HG02973 (cell line): ENCODE results near the gene VPS26B.
"Not testable (repeated sequence)": the region's sequence is repeated elsewhere in the genome, so short reads cannot be mapped to it uniquely, and the experiment has no call there.

ENCODE experiments used
- ATAC-seq: cut with Tn5 transposase; IDR thresholded peaks from one replicate; pipeline ENCODE4 v1.9.1; 2021; ENCODE audit warnings: moderate library complexity; ENCODE audit not compliant: unreplicated experiment

The VPS26B gene

GRCh38 chr11:134278356-134278755, 53.9 kb downstream of the VPS26B start:
- no peak for ATAC-seq

GRCh38 chr11:134281635-134282034, 57.2 kb downstream of the VPS26B start:
- ATAC-seq = not testable (repeated sequence)

- ATAC-seq = no peak
Observed at GRCh38 chr11:134282121-134283045, 57.9 kb downstream of the VPS26B start.

GRCh38 chr11:134283461-134284230, 59.2 kb downstream of the VPS26B start:
- ATAC-seq = no peak

GRCh38 chr11:134284349-134284748, 59.9 kb downstream of the VPS26B start:
- ATAC-seq = not testable (repeated sequence)

- no peak for ATAC-seq
Observed at GRCh38 chr11:134287561-134287960, 63.1 kb downstream of the VPS26B start.

- ATAC-seq = no peak
Observed at GRCh38 chr11:134288486-134288885, 64.0 kb downstream of the VPS26B start.

- no peak for ATAC-seq
Observed at GRCh38 chr11:134289167-134289566, 64.7 kb downstream of the VPS26B start.

GRCh38 chr11:134289789-134290188, 65.3 kb downstream of the VPS26B start:
- no peak for ATAC-seq

GRCh38 chr11:134290646-134291045, 66.2 kb downstream of the VPS26B start:
- no peak for ATAC-seq

GRCh38 chr11:134291196-134291595, 66.7 kb downstream of the VPS26B start:
- no peak for ATAC-seq

- no peak for ATAC-seq
Observed at GRCh38 chr11:134292661-134293060, 68.2 kb downstream of the VPS26B start.

GRCh38 chr11:134293119-134294113, 68.9 kb downstream of the VPS26B start:
- ATAC-seq = no peak

GRCh38 chr11:134294664-134295063, 70.2 kb downstream of the VPS26B start:
- ATAC-seq = no peak
